Fibroblast of lung (primary cell): ENCODE results near the gene HECW1. TPM values are rescaled to one million over a fixed set of nuclear protein-coding genes. Genes with fewer than 3 reads are reported as not detected.

Experiments used
- DNase-seq, 2 donors: peaks; one replicate each; pipeline versions ENCODE4 v3.0.0 to v3.0.0-alpha.2; 2010; ENCODE audit warnings: low read depth in 2 of 2
- H2AFZ ChIP-seq: 2 replicates; pipeline ENCODE4 v1.5.1; 2012; ENCODE audit warnings: low read length, control low read depth, inconsistent platforms
- H3K27ac ChIP-seq: 2 replicates; pipeline ENCODE4 v1.5.1; 2011; ENCODE audit warnings: low read length, control low read depth; ENCODE audit not compliant: insufficient read depth
- H3K27me3 ChIP-seq: 2 replicates; pipeline ENCODE4 v1.5.1; 2011; ENCODE audit warnings: mild to moderate bottlenecking, low read length; ENCODE audit not compliant: control insufficient read depth, insufficient read depth
- H3K36me3 ChIP-seq: 2 replicates; pipeline ENCODE4 v1.5.1; 2011; ENCODE audit warnings: low read length; ENCODE audit not compliant: control insufficient read depth, insufficient read depth
- H3K4me1 ChIP-seq: 2 replicates; pipeline ENCODE4 v1.5.1; 2011; ENCODE audit warnings: low read length; ENCODE audit not compliant: control insufficient read depth, insufficient read depth; ENCODE audit errors: extremely low read depth
- H3K4me2 ChIP-seq: 2 replicates; pipeline ENCODE4 v1.5.1; 2011; ENCODE audit warnings: low read length, control low read depth; ENCODE audit not compliant: insufficient read depth; ENCODE audit errors: extremely low read depth
- H3K4me3 ChIP-seq, 4 experiments: fragments of 200-600 bp in 1 of 4; sonication (generic) in 1 of 4; replicated peaks in 1 of 4; 2 replicates each; pipeline ENCODE4 v1.5.1; 2011 to 2016; ENCODE audit warnings: low read length in 4 of 4, low read depth in 3 of 4, mild to moderate bottlenecking in 3 of 4, control low read depth in 2 of 4, inconsistent platforms in 1 of 4, mixed read lengths in 1 of 4; ENCODE audit not compliant: insufficient read depth in 1 of 4; ENCODE audit errors: control extremely low read depth in 1 of 4
- H3K79me2 ChIP-seq: 2 replicates; pipeline ENCODE4 v1.5.1; 2012; ENCODE audit warnings: mild to moderate bottlenecking, low read length, inconsistent platforms; ENCODE audit not compliant: control insufficient read depth, insufficient read depth
- H3K9ac ChIP-seq: 2 replicates; pipeline ENCODE4 v1.5.1; 2011; ENCODE audit warnings: mild to moderate bottlenecking, low read length, control low read depth; ENCODE audit not compliant: insufficient read depth
- H3K9me3 ChIP-seq: 2 replicates; pipeline ENCODE4 v1.5.1; 2012; ENCODE audit warnings: low read depth, low read length; ENCODE audit not compliant: control insufficient read depth, insufficient read depth
- H4K20me1 ChIP-seq: 2 replicates; pipeline ENCODE4 v1.5.1; 2011; ENCODE audit warnings: low read length; ENCODE audit not compliant: control insufficient read depth, insufficient read depth; ENCODE audit errors: extremely low read depth
- EZH2 ChIP-seq: IDR thresholded peaks from 2 replicates; pipeline ENCODE4 v1.5.1; 2012; ENCODE audit warnings: low read length, control low read depth, mild to moderate bottlenecking; ENCODE audit errors: missing control alignments
- polyA plus RNA-seq, 2 donors: library from polyadenylated mRNA; depleted of rRNA in 1 of 2; stranded (reverse) in 1 of 2; unstranded in 1 of 2; fragments of >200 nt; gene quantifications; 2 replicates each; pipeline ENCODE4 v1.2.1, GENCODE V29; 2011 to 2012; ENCODE audit warnings: missing spikeins in 1 of 2
- total RNA-seq: library from RNA; depleted of rRNA; stranded (reverse); fragments of >200 nt; gene quantifications from 2 replicates; pipeline ENCODE4 v1.2.1, GENCODE V29; 2014
- TF ChIP-seq, protein P1 (sequence below), 2 donors: IDR thresholded peaks in 1 of 2; conservative IDR thresholded peaks in 1 of 2; 1 replicate in 1 of 2; 2 replicates in 1 of 2; pipeline ENCODE4 v1.5.1; 2011 to 2012; ENCODE audit warnings: low read length in 2 of 2, control low read depth in 1 of 2, inconsistent platforms in 1 of 2, low read depth in 1 of 2, mild to moderate bottlenecking in 1 of 2

Gene HECW1
- total and polyA plus RNA-seq, 2 donors (not counting 1 experiment from before 2014, with no cell fraction given), result 1.1 to 6.1 TPM

DNA sequence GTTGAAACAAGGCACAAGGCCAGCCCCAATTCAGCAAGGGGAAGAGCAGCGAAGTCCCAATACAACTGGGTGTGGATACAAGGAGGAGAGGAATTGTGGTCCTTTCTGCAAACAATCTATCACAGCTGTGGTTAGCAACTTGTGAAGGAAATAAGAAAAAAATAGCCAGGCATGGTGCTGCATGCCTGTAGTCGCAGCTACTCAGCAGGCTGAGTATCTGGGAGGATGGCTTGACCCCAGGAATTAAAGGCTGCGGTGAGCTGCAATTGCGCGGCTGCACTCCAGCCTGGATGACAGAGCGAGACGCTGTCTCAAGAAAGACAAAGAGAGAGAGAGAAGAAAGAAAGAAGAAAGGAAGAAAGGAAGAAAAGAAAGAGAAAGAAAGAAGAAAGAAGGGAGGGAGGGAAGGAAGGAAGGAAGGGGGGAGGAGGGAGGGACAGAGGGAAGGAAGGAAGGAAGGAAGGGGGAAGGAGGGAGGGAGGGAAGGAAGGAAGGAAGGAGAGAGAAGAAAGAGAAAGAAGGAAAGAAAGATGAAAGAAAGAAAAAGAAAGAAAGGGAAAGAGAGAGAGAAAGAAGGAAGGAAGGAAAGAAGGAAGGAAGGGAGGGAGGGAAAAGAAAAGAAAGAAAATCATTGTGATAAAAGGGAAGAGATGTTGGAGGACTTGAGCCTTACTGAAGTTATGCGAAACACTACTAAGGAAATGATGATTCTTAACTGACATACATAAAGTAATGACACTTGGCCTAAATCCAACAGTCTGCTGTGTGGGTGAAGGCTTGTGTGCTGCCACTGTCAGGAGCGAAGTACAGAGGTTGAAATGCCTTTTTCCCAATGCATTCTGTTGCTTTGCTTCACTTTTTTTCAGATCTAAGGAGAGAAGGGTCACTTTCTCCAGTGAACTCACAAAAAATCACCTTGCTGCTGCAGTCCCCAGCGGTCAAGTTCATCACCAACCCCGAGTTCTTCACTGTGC is 353.4 kb downstream of the HECW1 start:
- H3K4me1 ChIP-seq, result peaks cover 9% of the 10 kb centered on the region
- H3K27ac ChIP-seq, result no peak overlapping the region
- no peak overlapping the region for H2AFZ ChIP-seq

DNA sequence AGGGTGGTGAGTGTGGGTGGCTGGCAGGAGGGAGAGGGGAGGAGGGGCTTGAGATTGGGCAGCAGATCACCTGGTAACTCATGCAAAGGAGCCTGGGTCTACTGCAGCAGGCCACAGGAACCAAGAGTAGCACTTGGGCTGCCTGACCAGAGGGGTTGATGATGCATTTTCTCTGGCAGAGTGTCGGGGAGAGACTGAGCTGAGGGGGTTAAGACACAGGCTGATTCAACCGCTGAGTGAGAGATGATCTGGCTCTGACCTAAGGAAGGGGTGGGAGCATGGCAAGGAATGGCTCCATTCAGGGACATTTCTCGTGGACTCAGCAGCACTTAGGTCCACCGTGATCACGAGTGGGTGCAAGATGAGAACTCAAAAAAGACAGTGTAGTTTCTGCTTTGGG is 355.0 kb downstream of the HECW1 start:
- DNase-seq, result peak; percentile 19 to 72
- H3K4me2 ChIP-seq, result peak overlapping the region; percentile 15

More for the DNA sequence above, 353.4 kb downstream of the HECW1 start:
- no peaks in the 10 kb centered on the region for H3K36me3 ChIP-seq
- TF ChIP-seq, protein P1, sequence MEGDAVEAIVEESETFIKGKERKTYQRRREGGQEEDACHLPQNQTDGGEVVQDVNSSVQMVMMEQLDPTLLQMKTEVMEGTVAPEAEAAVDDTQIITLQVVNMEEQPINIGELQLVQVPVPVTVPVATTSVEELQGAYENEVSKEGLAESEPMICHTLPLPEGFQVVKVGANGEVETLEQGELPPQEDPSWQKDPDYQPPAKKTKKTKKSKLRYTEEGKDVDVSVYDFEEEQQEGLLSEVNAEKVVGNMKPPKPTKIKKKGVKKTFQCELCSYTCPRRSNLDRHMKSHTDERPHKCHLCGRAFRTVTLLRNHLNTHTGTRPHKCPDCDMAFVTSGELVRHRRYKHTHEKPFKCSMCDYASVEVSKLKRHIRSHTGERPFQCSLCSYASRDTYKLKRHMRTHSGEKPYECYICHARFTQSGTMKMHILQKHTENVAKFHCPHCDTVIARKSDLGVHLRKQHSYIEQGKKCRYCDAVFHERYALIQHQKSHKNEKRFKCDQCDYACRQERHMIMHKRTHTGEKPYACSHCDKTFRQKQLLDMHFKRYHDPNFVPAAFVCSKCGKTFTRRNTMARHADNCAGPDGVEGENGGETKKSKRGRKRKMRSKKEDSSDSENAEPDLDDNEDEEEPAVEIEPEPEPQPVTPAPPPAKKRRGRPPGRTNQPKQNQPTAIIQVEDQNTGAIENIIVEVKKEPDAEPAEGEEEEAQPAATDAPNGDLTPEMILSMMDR (conservative IDR thresholded peaks at IDR 0.05 in 1 of 2, IDR thresholded peaks at IDR 0.05 in 1 of 2; ENCODE audit: low read depth in 1 of 2, low read length in 2 of 2), result no peak
- TF ChIP-seq EZH2, result no peak
- H4K20me1 ChIP-seq, result no peaks in the 10 kb centered on the region
- peak overlapping the region; percentile 17 for H3K4me2 ChIP-seq
- peak; percentile 27 to 64 for DNase-seq
- H3K4me3 ChIP-seq, result no peak overlapping the region
- H3K79me2 ChIP-seq, result no peaks in the 10 kb centered on the region
- no peaks in the 10 kb centered on the region for H3K27me3 ChIP-seq
- no peaks in the 10 kb centered on the region for H3K9me3 ChIP-seq
- H3K9ac ChIP-seq, result no peak overlapping the region

DNA sequence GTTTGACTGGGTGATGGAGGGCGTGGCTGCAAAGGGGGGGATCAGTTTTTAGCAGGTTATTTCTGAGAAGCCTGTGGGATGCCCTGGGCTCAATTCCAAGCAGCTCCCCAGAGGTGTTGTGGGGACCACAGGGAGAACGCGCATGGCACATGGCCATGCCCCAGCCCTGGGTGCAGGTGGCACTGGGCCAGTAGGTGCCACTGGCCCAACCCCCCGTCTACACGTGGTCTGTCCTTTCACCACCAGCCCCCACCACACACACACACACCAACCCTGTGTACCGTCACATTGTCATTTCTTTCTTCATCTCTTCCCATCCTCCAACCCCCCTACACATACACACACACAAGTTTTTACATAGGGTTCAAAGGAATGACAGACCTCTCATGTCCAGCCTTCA is 355.4 kb downstream of the HECW1 start:
- Histone ChIP-seq H3K9ac (no peak overlapping the region), H4K20me1 (no peaks in the 10 kb centered on the region), H3K36me3 (no peaks in the 10 kb centered on the region), H3K27ac (no peak overlapping the region), H3K27me3 (no peaks in the 10 kb centered on the region), H3K9me3 (no peaks in the 10 kb centered on the region), H3K79me2 (no peaks in the 10 kb centered on the region), H3K4me3 (no peak overlapping the region), H2AFZ (no peak overlapping the region), H3K4me1 (peaks cover 9% of the 10 kb centered on the region), H3K4me2 (no peak overlapping the region)
- TF ChIP-seq, protein P1 (conservative IDR thresholded peaks at IDR 0.05 in 1 of 2, IDR thresholded peaks at IDR 0.05 in 1 of 2; ENCODE audit: low read depth in 1 of 2, low read length in 2 of 2), result no peak
- TF ChIP-seq EZH2, result no peak
- no peak for DNase-seq

More for the DNA sequence above, 355.0 kb downstream of the HECW1 start:
- Histone ChIP-seq H2AFZ (peak overlapping the region; percentile 32), H3K27ac (no peak overlapping the region), H3K36me3 (no peaks in the 10 kb centered on the region), H3K4me1 (peaks cover 9% of the 10 kb centered on the region), H3K27me3 (no peaks in the 10 kb centered on the region), H3K9me3 (no peaks in the 10 kb centered on the region), H3K9ac (no peak overlapping the region), H4K20me1 (no peaks in the 10 kb centered on the region), H3K4me3 (no peak overlapping the region), H3K79me2 (no peaks in the 10 kb centered on the region)
- no peak for TF ChIP-seq EZH2
- TF ChIP-seq, protein P1 (conservative IDR thresholded peaks at IDR 0.05 in 1 of 2, IDR thresholded peaks at IDR 0.05 in 1 of 2; ENCODE audit: low read depth in 1 of 2, low read length in 2 of 2), result no peak
